ENCODE results near the gene RPL27A. TPM values are rescaled to one million over a fixed set of nuclear protein-coding genes. Genes with fewer than 3 reads are reported as not detected.
"Not testable (repeated sequence)": the region's sequence is repeated elsewhere in the genome, so short reads cannot be mapped to it uniquely, and the experiment has no call there.

Gene RPL27A
- total and polyA plus RNA-seq, 2 donors (not counting 1 experiment from before 2014, with no cell fraction given): 1,009 to 1,473 TPM

GRCh38 chr11:8661001-8661795 lies 21.4 kb upstream of the RPL27A start:
- Histone ChIP-seq H3K4me3 (ENCODE audit: control extremely low read depth in 1 of 5, extremely low read depth in 1 of 5, insufficient read depth in 1 of 5, low read depth in 2 of 5, low read length in 4 of 5) (no peak overlapping the region), H2AFZ (ENCODE audit: insufficient read depth, low read depth, low read length, poor library complexity, severe bottlenecking) (no peak overlapping the region), H3K27ac (ENCODE audit: low read length in 2 of 2) (no peak overlapping the region), H4K20me1 (ENCODE audit: control insufficient read depth, insufficient read depth, low read length, poor library complexity, severe bottlenecking) (no peaks in the 10 kb centered on the region), H3K79me2 (ENCODE audit: control insufficient read depth, insufficient read depth, low read length) (no peaks in the 10 kb centered on the region), H3K27me3 (replicated peaks in 1 of 4; ENCODE audit: control extremely low read depth in 1 of 4, control insufficient read depth in 3 of 4, insufficient read depth in 4 of 4, low read length in 3 of 4) (no peaks in the 10 kb centered on the region), H3K4me2 (replicated peaks; ENCODE audit: low read depth, low read length, poor library complexity, severe bottlenecking) (no peak overlapping the region), H3K36me3 (replicated peaks in 1 of 2; ENCODE audit: control extremely low read depth in 1 of 2, control insufficient read depth in 1 of 2, extremely low read depth in 1 of 2, insufficient read depth in 2 of 2, low read length in 1 of 2) (peaks cover 0 to 8% of the 10 kb centered on the region in 2 experiments), H3K4me1 (ENCODE audit: control insufficient read depth in 2 of 2, insufficient read depth in 2 of 2, low read length in 2 of 2) (no peaks in the 10 kb centered on the region), H3K9ac (ENCODE audit: low read length) (no peak overlapping the region), H3K9me3 (ENCODE audit: control extremely low read depth in 1 of 3, control insufficient read depth in 2 of 3, insufficient read depth in 1 of 3, low read length in 2 of 3) (no peaks in the 10 kb centered on the region)
- Mint-ChIP-seq H3K27ac (no peak overlapping the region), H3K4me3 (no peak overlapping the region), H3K4me1 (no peaks in the 10 kb centered on the region), H3K27me3 (no peaks in the 10 kb centered on the region), H3K9me3 (ENCODE audit: insufficient read depth) (no peaks in the 10 kb centered on the region)
- POLR2A ChIA-PET: no interaction called here
- CTCF ChIA-PET: no interaction called here
- 99% methylated on average over 6 of the region's 6 CpGs for WGBS (ENCODE audit: insufficient coverage)
- intact Hi-C loops (cut with micrococcal nuclease): no loop called here
- no peak for TF ChIP-seq CTCF (IDR thresholded peaks at IDR 0.05)
- no peak for TF ChIP-seq EZH2 (IDR thresholded peaks at IDR 0.05; ENCODE audit: borderline replicate concordance, insufficient read depth, low read depth, low read length, poor library complexity, severe bottlenecking)
- no peak for ATAC-seq (ENCODE audit: low read depth)
- no peak for DNase-seq

GRCh38 chr11:8665222-8665621 lies 17.4 kb upstream of the RPL27A start:
- no peak overlapping the region for H3K27ac Mint-ChIP-seq
- Histone ChIP-seq H3K9me3 (ENCODE audit: control extremely low read depth in 1 of 3, control insufficient read depth in 2 of 3, insufficient read depth in 1 of 3, low read length in 2 of 3) (no peaks in the 10 kb centered on the region), H3K36me3 (replicated peaks in 1 of 2; ENCODE audit: control extremely low read depth in 1 of 2, control insufficient read depth in 1 of 2, extremely low read depth in 1 of 2, insufficient read depth in 2 of 2, low read length in 1 of 2) (peaks cover 0 to 13% of the 10 kb centered on the region in 2 experiments), H3K4me3 (ENCODE audit: control extremely low read depth in 1 of 5, extremely low read depth in 1 of 5, insufficient read depth in 1 of 5, low read depth in 2 of 5, low read length in 4 of 5) (no peak overlapping the region), H3K4me2 (replicated peaks; ENCODE audit: low read depth, low read length, poor library complexity, severe bottlenecking) (no peak overlapping the region), H3K79me2 (ENCODE audit: control insufficient read depth, insufficient read depth, low read length) (no peaks in the 10 kb centered on the region), H3K27me3 (replicated peaks in 1 of 4; ENCODE audit: control extremely low read depth in 1 of 4, control insufficient read depth in 3 of 4, insufficient read depth in 4 of 4, low read length in 3 of 4) (no peaks in the 10 kb centered on the region), H3K9ac (ENCODE audit: low read length) (no peak overlapping the region), H3K27ac (ENCODE audit: low read length in 2 of 2) (no peak overlapping the region), H2AFZ (ENCODE audit: insufficient read depth, low read depth, low read length, poor library complexity, severe bottlenecking) (no peak overlapping the region), H4K20me1 (ENCODE audit: control insufficient read depth, insufficient read depth, low read length, poor library complexity, severe bottlenecking) (no peaks in the 10 kb centered on the region), H3K4me1 (ENCODE audit: control insufficient read depth in 2 of 2, insufficient read depth in 2 of 2, low read length in 2 of 2) (no peaks in the 10 kb centered on the region)
- intact Hi-C loops (cut with micrococcal nuclease): no loop called here
- DNase-seq (no peak), ATAC-seq (ENCODE audit: low read depth) (no peak)
- no peaks in the 10 kb centered on the region for H3K9me3 Mint-ChIP-seq (ENCODE audit: insufficient read depth)
- no peaks in the 10 kb centered on the region for H3K4me1 Mint-ChIP-seq
- no peak overlapping the region for H3K4me3 Mint-ChIP-seq
- ChIA-PET CTCF (interaction anchor here (0.7 kb wide), 1 partner anchor 16 kb away, joined by 4 read pairs; no protein-coding TSS in a partner anchor), POLR2A (no interaction called here)
- H3K27me3 Mint-ChIP-seq: no peaks in the 10 kb centered on the region
- TF ChIP-seq CTCF (IDR thresholded peaks at IDR 0.05): no peak
- no peak for TF ChIP-seq EZH2 (IDR thresholded peaks at IDR 0.05; ENCODE audit: borderline replicate concordance, insufficient read depth, low read depth, low read length, poor library complexity, severe bottlenecking)
- whole genome bisulfite sequencing (ENCODE audit: insufficient coverage): 100% methylated on average over 1 of the region's 1 CpG

GRCh38 chr11:8670081-8670480 lies 12.5 kb upstream of the RPL27A start:
- DNase-seq; H3K9me3 ChIP-seq (ENCODE audit: control extremely low read depth in 1 of 3, control insufficient read depth in 2 of 3, insufficient read depth in 1 of 3, low read length in 2 of 3); H3K4me1 Mint-ChIP-seq; H3K27ac Mint-ChIP-seq; H2AFZ ChIP-seq (ENCODE audit: insufficient read depth, low read depth, low read length, poor library complexity, severe bottlenecking); H3K79me2 ChIP-seq (ENCODE audit: control insufficient read depth, insufficient read depth, low read length); H3K9me3 Mint-ChIP-seq (ENCODE audit: insufficient read depth); H3K4me3 Mint-ChIP-seq; H3K4me3 ChIP-seq (ENCODE audit: control extremely low read depth in 1 of 5, extremely low read depth in 1 of 5, insufficient read depth in 1 of 5, low read depth in 2 of 5, low read length in 4 of 5); H3K27ac ChIP-seq (ENCODE audit: low read length in 2 of 2); ATAC-seq (ENCODE audit: low read depth); POLR2A ChIA-PET; CTCF ChIA-PET; H3K27me3 Mint-ChIP-seq; H3K27me3 ChIP-seq (replicated peaks in 1 of 4; ENCODE audit: control extremely low read depth in 1 of 4, control insufficient read depth in 3 of 4, insufficient read depth in 4 of 4, low read length in 3 of 4); H3K4me1 ChIP-seq (ENCODE audit: control insufficient read depth in 2 of 2, insufficient read depth in 2 of 2, low read length in 2 of 2); intact Hi-C loops (cut with micrococcal nuclease); H4K20me1 ChIP-seq (ENCODE audit: control insufficient read depth, insufficient read depth, low read length, poor library complexity, severe bottlenecking); H3K4me2 ChIP-seq (replicated peaks; ENCODE audit: low read depth, low read length, poor library complexity, severe bottlenecking); H3K9ac ChIP-seq (ENCODE audit: low read length): not testable (repeated sequence)
- no CpG with 5 or more reads among the region's 6 CpGs for WGBS (ENCODE audit: insufficient coverage)
- H3K36me3 ChIP-seq (replicated peaks in 1 of 2; ENCODE audit: control extremely low read depth in 1 of 2, control insufficient read depth in 1 of 2, extremely low read depth in 1 of 2, insufficient read depth in 2 of 2, low read length in 1 of 2): peaks cover 4 to 24% of the 10 kb centered on the region in 2 experiments

Measured in B cell (primary cell).